Smooth muscle cell of the brain vasculature (primary cell): ENCODE data around the gene SLX9.

ENCODE experiments used
- DNase-seq: peaks from one replicate; pipeline ENCODE4 v3.0.0-alpha.2; 2012; ENCODE audit warnings: low read depth, low spot score

Gene SLX9

GRCh38 chr21:44929799-44930542 is 9.9 kb upstream of the SLX9 start:
- DNase-seq = no peak

GRCh38 chr21:44930543-44930981 is 9.3 kb upstream of the SLX9 start:
- no peak for DNase-seq

- DNase-seq = no peak
Observed at GRCh38 chr21:44931137-44931500, 8.7 kb upstream of the SLX9 start.

- no peak for DNase-seq
Observed at GRCh38 chr21:44931501-44932407, 8.1 kb upstream of the SLX9 start.

- DNase-seq = no peak
Observed at GRCh38 chr21:44932408-44933181, 7.2 kb upstream of the SLX9 start.

GRCh38 chr21:44933199-44933917 is 6.5 kb upstream of the SLX9 start:
- DNase-seq = no peak

- no peak for DNase-seq
Observed at GRCh38 chr21:44933918-44934260, 5.9 kb upstream of the SLX9 start.

GRCh38 chr21:44934276-44934675 is 5.6 kb upstream of the SLX9 start:
- DNase-seq = no peak

GRCh38 chr21:44934797-44935532 is 4.9 kb upstream of the SLX9 start:
- no peak for DNase-seq

GRCh38 chr21:44935533-44935927 is 4.3 kb upstream of the SLX9 start:
- no peak for DNase-seq

- DNase-seq = no peak
Observed at GRCh38 chr21:44938772-44939531, 877 bp upstream of the SLX9 start.

GRCh38 chr21:44940116-44940631 is 345 bp downstream of the SLX9 start:
- DNase-seq = no peak

- DNase-seq = no peak
Observed at GRCh38 chr21:44941567-44941966, 1.7 kb downstream of the SLX9 start.

GRCh38 chr21:44942566-44942965 is 2.7 kb downstream of the SLX9 start:
- DNase-seq = no peak

- no peak for DNase-seq
Observed at GRCh38 chr21:44943005-44943685, 3.3 kb downstream of the SLX9 start.

GRCh38 chr21:44943686-44944550 is 4.1 kb downstream of the SLX9 start:
- no peak for DNase-seq

GRCh38 chr21:44944596-44944995 is 4.8 kb downstream of the SLX9 start:
- no peak for DNase-seq
